ENCODE data around the gene FBXO8.

The FBXO8 gene

GRCh38 chr4:174212061-174212460 is 71.4 kb downstream of the FBXO8 start:
- H3K79me2 ChIP-seq (ENCODE audit: control insufficient read depth, low read length) = no peaks in the 10 kb centered on the region
- no peak overlapping the region for H3K27ac ChIP-seq (ENCODE audit: low read depth, low read length)
- H3K4me1 ChIP-seq (ENCODE audit: control insufficient read depth, low read length) = no peaks in the 10 kb centered on the region
- no peaks in the 10 kb centered on the region for H3K9me2 ChIP-seq (replicated peaks; ENCODE audit: control insufficient read depth, low read length)
- no peak overlapping the region for H3K4me3 ChIP-seq (ENCODE audit: low read length)
- H4K20me1 ChIP-seq (ENCODE audit: control insufficient read depth, insufficient read depth, low read depth, low read length) = no peaks in the 10 kb centered on the region
- H3K27me3 ChIP-seq (ENCODE audit: control insufficient read depth, low read length) = peaks cover 50% of the 10 kb centered on the region
- no peaks in the 10 kb centered on the region for H3F3A ChIP-seq (ENCODE audit: control insufficient read depth, insufficient read depth)
- peaks cover 6% of the 10 kb centered on the region for H3K9me3 ChIP-seq (ENCODE audit: control insufficient read depth, insufficient read depth, low read length)
- no peaks in the 10 kb centered on the region for H3K36me3 ChIP-seq (ENCODE audit: control insufficient read depth, low read length)
- H3K4me2 ChIP-seq (ENCODE audit: low read length) = no peak overlapping the region
- TF ChIP-seq EZH2phosphoT487 (IDR thresholded peaks at IDR 0.05; ENCODE audit: borderline replicate concordance, low read length) = no peak
- no peak for TF ChIP-seq CTCF (IDR thresholded peaks at IDR 0.05; ENCODE audit: low read depth, low read length, poor library complexity, severe bottlenecking)

GRCh38 chr4:174211622-174212044 is 71.8 kb downstream of the FBXO8 start:
- Histone ChIP-seq H3F3A (ENCODE audit: control insufficient read depth, insufficient read depth) (no peaks in the 10 kb centered on the region), H3K79me2 (ENCODE audit: control insufficient read depth, low read length) (no peaks in the 10 kb centered on the region), H3K27ac (ENCODE audit: low read depth, low read length) (no peak overlapping the region), H3K9me3 (ENCODE audit: control insufficient read depth, insufficient read depth, low read length) (peaks cover 6% of the 10 kb centered on the region), H3K36me3 (ENCODE audit: control insufficient read depth, low read length) (no peaks in the 10 kb centered on the region), H3K4me2 (ENCODE audit: low read length) (no peak overlapping the region), H3K4me1 (ENCODE audit: control insufficient read depth, low read length) (no peaks in the 10 kb centered on the region), H3K27me3 (ENCODE audit: control insufficient read depth, low read length) (peaks cover 46% of the 10 kb centered on the region), H4K20me1 (ENCODE audit: control insufficient read depth, insufficient read depth, low read depth, low read length) (no peaks in the 10 kb centered on the region), H3K9me2 (replicated peaks; ENCODE audit: control insufficient read depth, low read length) (no peaks in the 10 kb centered on the region), H3K4me3 (ENCODE audit: low read length) (no peak overlapping the region)
- TF ChIP-seq EZH2phosphoT487 (IDR thresholded peaks at IDR 0.05; ENCODE audit: borderline replicate concordance, low read length) (no peak), CTCF (IDR thresholded peaks at IDR 0.05; ENCODE audit: low read depth, low read length, poor library complexity, severe bottlenecking) (no peak)

GRCh38 chr4:174210952-174211490 is 72.4 kb downstream of the FBXO8 start:
- Histone ChIP-seq H3F3A (ENCODE audit: control insufficient read depth, insufficient read depth) (no peaks in the 10 kb centered on the region), H3K9me2 (replicated peaks; ENCODE audit: control insufficient read depth, low read length) (no peaks in the 10 kb centered on the region), H3K27me3 (ENCODE audit: control insufficient read depth, low read length) (peaks cover 40% of the 10 kb centered on the region), H3K4me2 (ENCODE audit: low read length) (no peak overlapping the region), H3K36me3 (ENCODE audit: control insufficient read depth, low read length) (no peaks in the 10 kb centered on the region), H3K9me3 (ENCODE audit: control insufficient read depth, insufficient read depth, low read length) (peaks cover 6% of the 10 kb centered on the region), H3K4me1 (ENCODE audit: control insufficient read depth, low read length) (no peaks in the 10 kb centered on the region), H4K20me1 (ENCODE audit: control insufficient read depth, insufficient read depth, low read depth, low read length) (no peaks in the 10 kb centered on the region), H3K4me3 (ENCODE audit: low read length) (no peak overlapping the region), H3K27ac (ENCODE audit: low read depth, low read length) (no peak overlapping the region), H3K79me2 (ENCODE audit: control insufficient read depth, low read length) (no peaks in the 10 kb centered on the region)
- TF ChIP-seq EZH2phosphoT487 (IDR thresholded peaks at IDR 0.05; ENCODE audit: borderline replicate concordance, low read length) (no peak), CTCF (IDR thresholded peaks at IDR 0.05; ENCODE audit: low read depth, low read length, poor library complexity, severe bottlenecking) (no peak)
